HG02610 (cell line): Measurements from ENCODE around the gene DENND11.
A peak's percentile ranks its signal among the peaks of the same experiment; 100 is the strongest.

Source experiments
- ATAC-seq: cut with Tn5 transposase; IDR thresholded peaks from one replicate; pipeline ENCODE4 v1.9.1; 2021; ENCODE audit warnings: mild to moderate bottlenecking, moderate library complexity; ENCODE audit not compliant: unreplicated experiment

The DENND11 gene

DNA sequence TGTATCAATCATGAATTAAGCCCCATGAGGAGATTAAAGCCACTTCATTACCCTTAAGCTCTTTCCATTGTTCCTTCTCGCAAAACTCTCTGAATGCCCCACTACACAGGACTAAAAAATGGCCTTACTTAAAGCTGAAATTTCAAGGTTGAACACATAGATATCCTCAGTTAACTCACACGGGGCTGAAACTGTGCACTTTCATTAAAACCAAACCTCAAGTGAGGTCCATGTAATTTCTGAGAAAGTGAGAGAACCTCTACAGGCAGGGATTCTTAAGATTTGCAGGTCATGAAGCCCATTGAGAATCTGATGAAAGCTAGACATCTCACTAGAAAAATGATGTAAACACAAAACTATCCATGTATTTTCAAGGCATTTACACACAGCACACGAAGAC lies 15.9 kb downstream of the DENND11 start:
- no peak for ATAC-seq

DNA sequence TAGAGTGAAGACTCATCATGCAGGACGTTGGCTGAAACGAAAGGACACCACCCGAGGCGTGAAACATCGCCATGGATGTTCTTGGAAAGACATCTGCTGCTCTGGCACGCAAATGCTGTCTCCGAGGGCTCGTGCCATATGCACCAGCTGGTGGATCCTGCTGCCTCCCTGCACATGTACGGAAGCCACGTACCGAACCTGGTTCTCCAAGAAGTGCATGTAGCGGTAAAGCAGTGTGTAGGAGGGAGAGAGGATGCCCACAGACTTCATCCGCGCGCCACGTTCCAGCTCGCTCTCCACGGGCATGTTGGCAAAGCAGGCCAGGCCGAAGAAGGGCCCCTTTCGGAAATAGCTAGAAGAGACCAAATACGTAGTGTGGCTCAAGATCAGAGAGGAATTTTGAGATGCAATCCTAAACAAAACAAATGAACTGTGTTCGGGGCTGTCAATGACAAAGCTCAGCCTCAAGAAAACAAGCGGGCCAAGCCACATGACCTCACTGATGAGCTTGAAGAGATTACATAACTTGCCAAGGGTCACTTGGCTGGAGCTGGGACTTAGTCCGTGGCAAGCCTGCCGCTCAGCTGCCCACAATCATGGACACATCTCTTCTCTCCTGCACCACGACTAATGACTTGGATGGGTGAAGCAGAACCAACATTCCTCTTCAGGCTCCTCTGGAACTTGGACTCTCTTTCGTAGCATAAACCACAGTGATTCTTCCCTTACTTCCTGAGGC lies 16.5 kb downstream of the DENND11 start:
- no peak for ATAC-seq

- ATAC-seq = peak; percentile 91
Observed at GRCh38 chr7:141679014-141679413, 23.0 kb downstream of the DENND11 start.

DNA sequence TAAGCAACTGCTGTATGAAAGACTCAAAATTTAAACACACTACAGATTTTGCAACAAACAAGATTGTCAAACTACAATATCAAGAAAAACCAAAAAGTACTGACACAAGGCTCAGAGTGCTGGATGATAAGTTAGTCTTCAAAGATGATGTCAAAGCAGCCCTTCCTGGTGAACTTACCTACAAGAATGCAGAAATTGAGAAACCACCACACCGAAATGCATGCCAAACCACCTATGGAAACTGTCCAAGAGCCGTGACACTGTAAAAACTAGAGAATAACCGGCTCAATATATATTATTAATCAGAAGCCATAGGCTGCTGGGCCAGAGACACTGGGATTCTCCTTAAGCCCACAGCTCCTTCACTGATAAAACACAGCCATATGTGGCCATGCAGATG lies 25.3 kb downstream of the DENND11 start:
- no peak for ATAC-seq

DNA sequence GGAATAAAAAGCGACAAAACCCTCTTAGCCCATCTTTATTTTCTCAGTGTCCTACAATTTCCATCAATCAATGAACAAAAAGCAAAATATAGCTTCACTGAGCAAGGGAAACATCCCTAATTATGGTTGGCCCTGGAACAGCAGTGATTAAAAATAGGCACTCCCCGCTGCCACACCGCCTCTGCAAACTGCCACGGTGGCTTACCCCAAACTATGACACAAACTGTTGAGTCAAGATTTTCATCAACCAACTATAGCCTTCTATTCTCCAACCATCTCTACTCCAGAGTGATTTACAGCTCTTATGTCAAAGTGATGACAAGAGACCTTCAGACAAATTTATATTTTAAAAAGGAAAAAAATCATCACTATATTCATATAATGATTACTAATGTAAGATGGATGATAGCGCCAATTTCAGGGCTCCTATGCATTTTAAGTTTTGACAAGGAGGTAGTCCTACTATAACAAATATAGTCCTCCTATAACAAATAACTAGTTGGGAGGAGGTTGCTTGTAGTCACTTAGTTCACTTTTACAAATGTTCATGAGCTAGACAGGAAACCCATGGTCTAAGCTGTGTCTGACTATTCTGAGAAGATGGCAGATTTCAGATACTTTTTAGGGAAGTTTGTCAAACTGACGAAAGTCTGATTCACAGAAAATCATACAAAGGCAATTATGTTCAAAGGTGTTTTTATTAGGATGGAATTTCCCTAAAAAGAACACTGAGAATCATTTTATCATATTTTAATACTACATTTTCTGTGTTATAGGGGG lies 26.3 kb downstream of the DENND11 start:
- no peak for ATAC-seq

GRCh38 chr7:141674702-141675101 lies 27.3 kb downstream of the DENND11 start:
- no peak for ATAC-seq

DNA sequence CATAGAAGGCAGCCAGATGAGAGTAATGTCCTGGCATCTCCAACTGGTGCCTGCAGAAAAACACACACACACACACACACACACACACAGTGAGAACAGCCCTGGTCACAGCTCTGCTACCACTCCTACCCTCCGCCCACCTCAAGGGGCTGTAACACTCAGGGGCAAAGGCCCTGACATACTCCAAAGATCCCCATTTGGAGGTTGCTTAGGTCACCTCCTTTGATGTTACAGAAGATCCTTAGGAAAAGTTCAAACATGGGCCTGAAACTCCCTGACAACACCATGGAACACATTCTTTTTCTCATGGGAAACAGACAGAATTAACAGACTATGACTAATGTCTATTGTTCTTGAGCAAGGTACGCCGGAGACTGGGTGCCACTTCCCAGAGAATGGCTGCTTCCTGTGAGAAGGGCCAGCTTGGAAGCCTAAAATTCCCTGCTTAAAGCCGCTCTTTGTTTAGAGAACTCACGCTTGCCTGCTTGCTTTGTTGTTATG lies 27.7 kb downstream of the DENND11 start:
- ATAC-seq = no peak

DNA sequence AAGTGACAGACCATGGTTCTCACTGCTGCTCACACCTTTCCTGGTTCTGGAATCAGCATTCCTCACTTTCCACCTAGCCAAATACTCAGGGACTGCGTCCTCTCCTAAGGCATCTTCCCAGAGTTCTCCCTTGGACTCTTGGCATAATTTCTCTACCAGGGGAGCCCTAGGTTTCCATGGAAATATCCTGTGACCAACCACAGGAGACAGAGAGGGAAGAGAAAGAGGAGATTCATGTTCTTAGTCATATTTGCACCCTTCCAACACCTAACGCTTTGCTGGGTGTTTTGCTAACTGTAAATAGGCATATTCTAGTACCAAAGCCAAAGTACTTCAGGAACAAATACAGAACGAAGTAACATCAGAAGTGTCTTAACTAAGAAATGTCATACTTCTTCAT lies 28.6 kb downstream of the DENND11 start:
- no peak for ATAC-seq

DNA sequence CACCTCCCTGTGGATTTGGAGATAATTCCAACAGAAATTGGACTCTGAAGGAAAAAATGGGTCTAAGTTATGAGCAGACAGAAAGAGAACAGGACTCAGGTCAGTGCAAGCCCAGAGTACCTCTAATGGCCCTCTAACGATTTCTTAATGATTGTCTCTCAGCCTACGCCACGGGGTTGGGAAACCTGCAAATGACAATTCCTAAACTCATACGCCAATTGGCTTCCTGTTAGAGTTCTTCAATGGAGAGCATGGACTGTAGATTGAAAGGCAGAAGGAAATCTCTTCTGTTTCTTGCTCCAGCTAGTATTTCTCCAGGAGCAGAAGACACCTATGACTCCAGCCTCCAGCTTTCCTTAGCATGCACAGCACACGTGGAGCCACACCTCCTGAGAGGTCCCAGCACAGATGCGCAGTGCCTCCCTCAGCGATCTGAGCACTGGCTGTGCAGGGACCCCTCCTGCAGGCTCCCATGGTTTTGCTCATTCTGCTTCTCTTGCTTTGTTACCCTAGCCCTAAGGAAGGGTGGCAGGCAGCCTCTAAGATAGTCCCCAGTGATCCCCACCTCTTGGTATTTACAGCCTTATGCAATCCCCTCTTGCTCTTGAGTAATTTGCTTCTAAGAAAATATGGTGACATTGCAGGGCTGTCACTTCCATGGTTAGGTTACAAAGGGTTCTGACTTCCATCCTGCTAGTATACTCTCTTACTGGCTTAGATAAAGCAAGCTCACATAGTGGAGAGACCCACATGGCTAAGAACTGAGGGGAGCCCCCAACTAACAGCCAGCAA lies 30.1 kb downstream of the DENND11 start:
- no peak for ATAC-seq

- no peak for ATAC-seq
Observed at GRCh38 chr7:141668853-141669252, 33.1 kb downstream of the DENND11 start.

DNA sequence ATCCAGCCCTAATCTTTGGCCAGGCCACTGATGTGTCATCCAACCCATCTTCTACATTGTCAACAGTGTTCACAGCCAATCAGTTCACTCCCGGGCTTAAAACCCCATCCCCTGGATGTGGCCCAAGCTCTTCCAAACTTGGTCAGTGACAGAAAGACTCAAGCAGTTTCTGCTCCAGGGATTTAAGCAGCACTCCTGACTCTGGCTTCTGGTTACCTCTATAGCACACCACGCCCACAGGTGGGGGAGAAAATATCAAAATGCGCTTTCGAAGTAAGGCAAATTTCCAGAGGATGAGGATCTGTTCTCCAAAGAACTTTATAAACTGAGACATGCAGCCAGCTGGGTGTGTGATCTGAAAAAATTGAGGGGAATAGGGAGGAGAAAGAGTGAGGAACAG lies 35.9 kb downstream of the DENND11 start:
- ATAC-seq = no peak

- ATAC-seq = no peak
Observed at GRCh38 chr7:141665208-141666035, 36.5 kb downstream of the DENND11 start.

DNA sequence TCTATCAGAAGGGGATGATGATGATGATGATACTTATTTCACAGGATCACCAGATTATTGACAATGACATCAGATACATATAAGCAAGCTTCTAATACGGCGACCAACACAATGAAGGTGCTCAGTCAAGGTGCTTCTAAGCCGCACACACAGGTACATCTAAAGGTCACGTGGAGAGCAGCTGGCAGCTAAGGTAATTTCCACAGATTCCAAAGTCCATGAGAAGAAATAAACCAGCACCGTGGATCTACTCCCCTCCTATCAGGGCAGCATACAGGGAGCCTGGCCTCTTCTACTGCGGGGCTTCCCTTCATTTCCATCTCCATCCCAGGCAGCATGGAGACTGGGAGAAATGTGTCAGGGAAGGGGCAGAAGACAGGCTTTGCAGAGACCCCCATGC lies 37.5 kb downstream of the DENND11 start:
- ATAC-seq = no peak

DNA sequence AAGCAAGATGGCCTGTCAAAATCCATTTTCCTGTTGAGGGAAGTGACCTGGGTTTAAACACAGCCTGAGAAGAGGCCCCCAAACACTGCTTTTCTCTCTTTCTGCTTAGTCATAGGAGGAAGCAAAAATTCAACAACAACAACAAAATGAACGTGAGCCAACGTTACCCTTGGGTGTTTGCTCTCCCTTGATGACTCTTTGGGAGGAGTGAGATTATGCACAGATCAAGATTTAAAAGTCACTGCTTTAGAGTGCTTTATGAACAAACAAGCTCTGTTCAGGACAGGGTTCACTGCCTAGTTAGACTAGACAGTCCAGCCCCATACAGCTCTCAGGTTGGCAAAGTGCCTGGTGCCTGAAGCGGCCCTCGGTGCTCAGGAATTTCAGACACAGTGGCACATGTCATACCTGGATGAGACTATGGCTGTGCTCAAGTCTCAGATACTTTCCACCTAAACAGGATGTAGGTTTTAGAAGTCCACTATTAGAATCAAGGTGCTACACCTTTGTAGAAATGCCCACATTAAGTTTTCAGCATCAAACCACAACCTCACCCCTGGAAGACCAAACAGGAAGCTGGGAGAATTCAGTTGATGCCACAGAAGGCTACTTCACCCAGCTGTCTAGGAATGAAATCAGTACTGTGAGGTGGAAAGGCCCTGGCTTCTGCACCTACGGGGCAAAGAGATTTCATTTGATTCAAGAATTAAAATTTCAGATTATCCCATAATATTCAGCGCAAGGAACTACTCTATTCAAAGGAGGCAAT lies 38.7 kb downstream of the DENND11 start:
- no peak for ATAC-seq

DNA sequence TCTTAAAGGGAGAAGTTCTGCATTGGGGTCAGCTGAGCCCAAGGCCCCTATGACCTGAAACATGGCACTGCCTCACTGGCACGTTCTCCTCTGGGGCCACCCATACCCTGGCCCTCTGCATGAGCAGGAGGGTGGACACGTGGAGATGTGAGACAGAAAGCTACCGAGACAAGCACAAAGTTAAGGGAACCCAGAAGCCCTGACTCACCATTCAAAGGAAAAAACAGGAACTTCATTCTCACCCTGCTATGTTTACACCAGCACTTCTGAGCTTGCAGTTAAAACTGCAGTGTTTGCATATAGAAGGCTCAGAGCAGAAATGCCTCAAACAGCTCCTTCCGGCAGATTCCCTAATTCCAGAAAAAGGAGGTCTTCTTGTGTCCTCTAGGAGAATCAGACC lies 41.7 kb downstream of the DENND11 start:
- ATAC-seq = no peak

DNA sequence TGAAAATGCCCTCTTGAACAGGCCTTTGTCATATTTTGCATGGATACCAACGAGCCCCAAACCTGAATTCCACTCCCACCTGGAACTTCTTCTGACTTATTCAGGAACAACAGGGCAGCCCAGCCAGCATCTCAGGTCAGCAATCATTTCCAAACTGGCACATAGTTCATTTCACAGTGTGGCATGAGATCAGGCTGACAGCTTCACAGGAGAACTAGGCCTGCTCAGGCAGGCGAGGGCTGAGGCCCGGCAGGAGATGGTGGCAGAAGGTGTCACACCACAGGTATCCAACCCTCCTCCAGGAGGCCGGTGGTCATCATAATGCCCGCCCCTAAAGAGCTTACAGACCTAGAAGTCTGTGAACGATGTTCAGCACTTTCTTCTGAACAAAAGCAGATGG lies 42.5 kb downstream of the DENND11 start:
- ATAC-seq = no peak

DNA sequence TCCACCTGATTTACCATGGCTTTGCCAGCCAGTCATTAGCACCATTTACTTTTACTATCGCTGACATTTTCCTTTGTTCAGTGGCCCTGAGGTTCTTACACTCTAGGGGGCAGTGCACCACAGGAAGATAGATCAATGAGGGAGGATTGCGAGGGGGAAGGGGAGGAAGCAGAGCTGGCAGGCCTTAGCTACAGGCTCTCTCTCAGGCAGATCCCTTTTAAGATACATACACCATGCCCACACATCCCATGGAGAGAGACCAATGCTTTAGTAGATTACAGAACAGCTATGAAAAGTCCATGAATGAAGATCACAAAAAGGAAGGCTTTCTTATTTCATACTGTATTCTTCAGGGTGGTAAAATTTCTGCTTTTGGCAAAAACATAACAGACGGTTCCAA lies 47.4 kb downstream of the DENND11 start:
- ATAC-seq = peak; percentile 78

- no peak for ATAC-seq
Observed at GRCh38 chr7:141652691-141653090, 49.3 kb downstream of the DENND11 start.
